Measurements from ENCODE around the gene TXN.
"Not testable (repeated sequence)": the region's sequence is repeated elsewhere in the genome, so short reads cannot be mapped to it uniquely, and the experiment has no call there.

TXN gene

GRCh38 chr9:110206389-110206788, 49.9 kb downstream of the TXN start:
- no peak for DNase-seq

GRCh38 chr9:110205612-110206011, 50.7 kb downstream of the TXN start:
- not testable (repeated sequence) for DNase-seq

- no peak for DNase-seq
Measured at GRCh38 chr9:110202232-110202631, 54.1 kb downstream of the TXN start.

- DNase-seq, result no peak
Measured at GRCh38 chr9:110199643-110200042, 56.7 kb downstream of the TXN start.

- DNase-seq, result no peak
Measured at GRCh38 chr9:110198357-110198756, 58.0 kb downstream of the TXN start.

- no peak for DNase-seq
Measured at GRCh38 chr9:110197330-110198187, 58.7 kb downstream of the TXN start.

GRCh38 chr9:110196084-110196499, 60.2 kb downstream of the TXN start:
- not testable (repeated sequence) for DNase-seq
